Renal pelvis (tissue), 4 donors: Measurements from ENCODE around the gene TMED6. TPM values are rescaled to one million over a fixed set of nuclear protein-coding genes. Genes with fewer than 3 reads are reported as not detected.
A peak's percentile ranks its signal among the peaks of the same experiment; 100 is the strongest.

Source experiments
- DNase-seq: peaks from one replicate; pipeline ENCODE4 v3.0.0-alpha.2; 2013
- polyA plus RNA-seq, 3 donors: library from polyadenylated mRNA; unstranded; fragments of 120-200 nt; gene quantifications; one replicate each; pipeline ENCODE4 v1.2.1, GENCODE V29; 2013; ENCODE audit not compliant: insufficient read length in 3 of 3

TMED6 gene
- polyA plus RNA-seq, 3 donors, result 1.9 to 5.2 (median 3.5) TPM

DNA sequence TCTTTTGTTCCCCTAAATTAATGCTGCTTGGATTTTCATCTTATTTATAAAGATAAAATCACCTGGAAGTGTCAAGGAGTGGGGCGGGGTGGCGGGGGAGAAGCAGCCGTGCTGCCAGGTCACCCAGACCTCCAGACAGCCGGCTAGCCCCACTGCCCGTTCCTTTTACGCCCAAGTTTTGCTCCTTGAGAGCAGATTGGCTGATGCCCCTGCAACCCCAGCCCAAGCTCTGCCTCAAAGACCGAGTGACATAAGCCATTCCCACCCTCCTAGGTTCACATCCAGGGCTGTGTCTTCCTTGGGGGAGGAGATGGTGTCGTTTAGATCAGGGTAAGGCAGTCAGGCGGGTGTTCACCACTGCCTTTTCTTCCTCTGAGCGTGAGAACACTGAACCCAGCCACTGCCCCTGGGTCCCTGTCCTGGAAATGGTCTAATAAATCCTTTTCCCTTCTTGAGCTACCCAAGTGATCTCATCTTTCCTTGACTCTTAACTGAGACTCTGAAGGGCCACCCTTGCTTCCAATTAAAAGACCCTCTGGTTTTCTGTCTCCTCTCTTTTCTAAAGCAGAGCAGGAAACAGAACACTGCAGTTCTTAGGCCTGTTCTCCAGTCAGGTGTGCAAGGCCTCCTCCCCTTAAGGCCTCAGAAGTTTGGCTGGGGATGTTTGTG is 26.9 kb downstream of the TMED6 start:
- no peak for DNase-seq

DNA sequence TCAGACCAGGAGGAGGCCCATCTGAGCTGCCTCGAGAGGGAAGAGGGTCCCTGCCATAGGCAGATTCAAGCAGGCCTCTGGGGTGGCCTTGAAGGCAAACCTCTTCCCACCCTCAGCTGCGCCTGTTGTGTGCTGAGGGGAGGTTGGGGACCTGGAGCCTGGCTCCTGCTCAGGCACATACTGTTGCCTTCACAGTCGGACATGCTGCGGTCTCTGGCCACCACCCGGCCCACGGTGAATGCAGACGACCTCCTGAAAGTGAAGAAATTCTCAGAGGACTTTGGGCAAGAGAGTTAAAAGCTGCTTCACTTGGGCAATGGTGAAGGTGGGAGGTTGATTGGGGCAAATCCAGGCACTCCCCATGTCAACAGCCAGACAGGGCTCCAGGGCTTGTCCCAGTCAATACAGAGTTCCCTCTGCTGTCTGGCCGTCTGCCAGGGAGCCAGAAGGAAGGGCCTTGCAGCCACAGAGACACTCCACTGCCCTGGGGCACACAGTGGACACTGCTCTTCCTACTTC is 27.5 kb downstream of the TMED6 start:
- no peak for DNase-seq

DNA sequence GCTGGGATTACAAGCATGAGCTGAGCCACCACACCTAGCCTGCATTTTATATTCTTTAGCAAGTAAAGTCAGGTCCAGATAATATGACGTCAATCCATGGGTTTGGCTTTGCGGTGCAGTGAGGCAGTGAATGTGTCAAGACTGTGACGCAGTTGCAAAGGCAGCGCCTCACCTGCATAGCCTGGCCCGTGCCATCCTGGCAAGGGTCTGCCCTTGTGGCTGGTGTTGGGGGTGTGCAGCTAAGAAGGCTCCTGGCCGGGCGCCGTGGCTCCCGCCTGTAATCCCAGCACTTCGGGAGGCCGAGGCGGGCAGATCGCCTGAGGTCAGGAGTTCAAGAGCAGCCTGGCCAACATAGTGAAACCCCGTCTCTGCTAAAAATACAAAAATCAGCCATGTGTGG is 28.2 kb downstream of the TMED6 start:
- DNase-seq, result no peak

DNA sequence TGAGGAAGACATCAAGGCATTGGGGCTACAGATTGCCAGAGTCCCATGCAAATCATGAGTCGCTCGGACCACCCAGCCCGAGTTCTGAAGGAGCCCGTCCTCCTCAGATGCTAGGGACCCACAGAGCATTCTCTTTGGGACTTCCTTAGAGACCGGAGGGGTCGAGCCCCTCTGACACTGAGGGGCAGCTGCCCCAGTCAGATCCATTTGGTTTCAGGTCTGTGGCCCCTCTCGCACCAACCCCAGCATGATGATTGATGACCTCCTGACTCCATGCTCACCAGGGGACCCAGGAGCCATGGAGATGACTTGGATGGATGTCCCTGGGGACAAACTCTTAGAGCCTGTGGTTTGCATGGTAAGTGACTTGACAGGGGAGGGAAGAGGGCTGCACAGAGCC is 29.2 kb downstream of the TMED6 start:
- no peak for DNase-seq

DNA sequence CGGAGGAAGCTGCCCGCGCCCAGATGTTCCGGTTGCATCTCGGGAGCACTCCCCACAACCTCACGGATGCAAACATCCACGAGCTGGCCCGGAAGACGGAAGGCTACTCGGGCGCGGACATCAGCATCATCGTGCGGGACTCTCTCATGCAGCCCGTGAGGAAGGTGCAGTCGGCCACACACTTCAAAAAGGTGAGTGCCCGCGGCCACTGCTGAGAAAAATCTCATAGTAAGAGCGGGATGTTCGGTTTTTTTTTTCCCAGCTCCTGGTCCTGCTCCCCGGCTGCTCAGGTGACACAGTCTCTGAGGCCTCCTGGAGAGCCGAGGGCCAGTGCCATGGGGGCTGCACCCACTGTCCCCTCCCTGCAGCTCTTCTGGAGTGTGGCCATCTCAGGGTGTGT is 30.5 kb downstream of the TMED6 start:
- no peak for DNase-seq

DNA sequence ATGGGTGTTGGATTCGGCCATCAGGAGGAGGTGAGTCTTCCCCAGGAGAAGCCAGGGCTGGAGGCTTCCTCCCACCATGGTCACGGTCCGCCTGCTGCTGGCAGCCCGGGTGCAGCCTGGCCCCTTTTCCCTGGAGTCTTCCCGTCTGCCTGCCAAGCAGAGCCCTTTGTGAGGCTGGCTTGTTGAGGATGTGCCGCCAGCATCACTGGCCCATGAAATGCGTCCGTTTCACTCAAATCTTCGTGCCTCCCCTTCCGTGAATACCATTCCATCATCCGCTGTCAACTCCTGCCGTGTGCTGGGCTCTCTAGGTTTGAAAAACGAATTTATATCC is 30.9 kb downstream of the TMED6 start:
- no peak for DNase-seq

DNA sequence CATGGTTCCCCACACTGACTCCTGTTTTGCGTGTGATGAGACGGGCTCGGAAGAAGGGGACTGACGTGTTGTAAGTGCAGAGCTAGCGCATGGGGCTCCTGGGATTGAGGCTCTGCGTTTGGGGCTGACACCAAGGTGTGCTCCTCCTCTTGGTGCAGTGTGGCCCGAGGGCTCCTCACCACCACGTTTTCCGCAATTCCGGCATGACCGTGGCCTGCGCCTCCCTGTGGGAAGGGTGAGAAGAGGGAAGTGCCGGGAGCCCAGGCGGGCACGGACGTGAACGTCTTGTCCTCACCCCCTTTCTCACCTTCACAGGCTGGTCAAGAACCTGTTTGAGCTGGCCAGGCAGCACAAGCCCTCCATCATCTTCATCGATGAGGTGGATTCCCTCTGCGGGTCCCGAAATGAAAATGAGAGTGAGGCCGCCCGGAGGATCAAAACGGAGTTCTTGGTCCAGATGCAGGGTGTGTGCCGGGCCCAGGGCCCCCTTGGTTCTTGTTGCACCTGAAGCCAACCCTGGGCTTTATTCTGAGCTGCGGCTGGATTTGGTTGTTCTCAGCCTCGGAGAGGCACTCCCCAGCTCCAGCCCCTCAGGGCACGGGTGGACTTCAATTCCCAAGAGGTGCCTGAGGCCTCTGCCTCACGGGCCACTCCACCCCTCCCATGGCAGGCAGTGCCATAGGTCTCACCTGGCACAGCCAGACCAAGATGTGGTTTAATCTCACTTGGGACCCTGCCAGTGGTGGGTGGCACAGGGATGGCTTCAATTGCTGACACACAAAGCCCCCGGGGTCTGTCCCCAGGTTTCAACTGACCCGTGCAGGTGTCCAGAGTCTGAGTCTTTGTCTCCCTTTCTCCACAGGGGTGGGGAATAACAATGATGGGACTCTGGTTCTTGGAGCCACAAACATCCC is 31.5 kb downstream of the TMED6 start:
- DNase-seq, result no peak

DNA sequence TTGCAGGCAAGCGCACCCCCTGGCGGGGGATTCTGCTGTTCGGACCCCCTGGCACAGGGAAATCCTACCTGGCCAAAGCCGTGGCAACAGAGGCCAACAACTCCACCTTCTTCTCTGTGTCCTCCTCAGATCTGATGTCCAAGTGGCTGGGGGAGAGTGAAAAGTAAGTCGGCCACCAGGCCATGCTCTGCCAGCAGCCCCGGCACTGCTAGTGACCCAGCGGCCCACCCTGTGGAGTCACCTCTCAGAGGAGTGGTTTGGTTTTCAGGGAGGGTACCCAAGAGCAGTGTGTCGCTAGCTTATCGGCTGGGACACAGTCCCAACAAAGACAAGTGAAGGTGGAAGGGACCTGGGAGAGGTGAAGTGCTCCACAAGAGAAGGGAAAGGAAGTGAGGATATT is 32.2 kb downstream of the TMED6 start:
- no peak for DNase-seq

DNA sequence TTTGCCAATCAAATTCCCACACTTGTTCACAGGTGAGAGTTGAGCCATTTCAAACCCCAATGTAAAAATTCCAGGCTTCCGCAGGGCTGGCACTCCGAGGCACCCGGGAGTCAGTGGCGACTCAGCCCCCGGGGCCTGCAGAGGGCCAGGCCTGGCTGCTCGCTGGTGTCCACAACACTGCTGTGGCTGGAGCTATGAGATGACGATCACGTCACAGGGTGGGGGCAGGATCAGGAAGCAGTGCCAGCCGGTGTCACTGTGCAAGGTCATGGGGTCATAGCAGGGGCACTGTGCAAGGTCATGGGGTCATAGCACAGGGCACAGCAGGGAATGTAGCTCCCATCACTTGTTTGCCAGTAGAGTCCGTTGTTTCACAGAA is 32.7 kb downstream of the TMED6 start:
- DNase-seq, result no peak

DNA sequence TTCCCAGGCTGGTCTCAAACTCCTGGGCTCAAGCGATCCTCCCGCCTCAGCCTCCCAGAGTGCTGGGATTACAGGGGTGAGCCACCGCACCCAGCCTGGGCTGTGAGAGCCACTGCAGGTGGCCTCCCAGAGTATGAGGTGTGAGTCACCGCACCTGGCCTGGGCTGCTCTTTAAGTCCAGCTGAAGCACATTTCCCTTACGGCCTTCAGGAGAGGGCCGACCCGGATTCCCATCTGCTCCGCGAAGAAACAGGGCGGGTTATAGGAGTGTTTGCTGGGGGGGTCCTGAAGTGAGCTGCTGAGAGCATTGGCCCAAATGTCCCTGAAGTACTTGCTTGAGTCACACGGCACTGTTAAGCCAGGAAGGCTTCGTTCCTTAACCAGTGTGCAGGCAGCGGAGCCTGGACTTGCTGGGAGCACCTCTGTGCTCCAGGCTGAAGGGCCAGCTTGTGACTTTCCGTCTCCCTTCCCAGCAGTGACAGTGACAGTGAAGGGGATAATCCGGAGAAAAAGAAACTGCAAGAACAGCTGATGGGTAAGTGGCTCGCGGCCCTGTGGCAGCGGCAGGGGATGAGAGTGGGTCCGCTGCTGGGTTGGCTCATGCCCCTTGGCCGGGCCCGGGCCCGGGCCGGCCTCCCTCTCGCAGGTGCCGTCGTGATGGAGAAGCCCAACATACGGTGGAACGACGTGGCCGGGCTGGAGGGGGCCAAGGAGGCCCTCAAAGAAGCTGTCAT is 33.2 kb downstream of the TMED6 start:
- no peak for DNase-seq

DNA sequence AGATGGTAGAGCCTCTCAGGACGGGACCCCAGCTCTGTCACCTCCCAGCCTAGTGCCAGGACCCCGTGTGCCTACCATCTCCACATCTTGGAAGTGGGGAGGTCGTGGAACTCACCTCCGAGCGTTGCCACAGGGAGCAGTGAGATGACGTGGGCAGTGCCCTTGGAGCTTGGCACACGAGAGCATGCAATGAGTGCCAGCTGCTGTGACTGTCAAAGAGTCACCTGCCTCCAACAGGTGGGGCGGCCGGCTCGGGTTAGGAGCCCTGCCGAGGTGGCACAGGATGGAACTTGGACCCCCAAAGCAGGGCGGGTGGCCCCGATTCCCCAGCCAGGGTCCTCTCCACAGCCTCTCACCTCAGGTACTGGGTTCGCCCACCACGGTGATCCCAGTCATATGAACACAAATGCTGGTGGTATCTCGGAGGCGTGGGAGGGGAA is 35.0 kb downstream of the TMED6 start:
- no peak for DNase-seq

DNA sequence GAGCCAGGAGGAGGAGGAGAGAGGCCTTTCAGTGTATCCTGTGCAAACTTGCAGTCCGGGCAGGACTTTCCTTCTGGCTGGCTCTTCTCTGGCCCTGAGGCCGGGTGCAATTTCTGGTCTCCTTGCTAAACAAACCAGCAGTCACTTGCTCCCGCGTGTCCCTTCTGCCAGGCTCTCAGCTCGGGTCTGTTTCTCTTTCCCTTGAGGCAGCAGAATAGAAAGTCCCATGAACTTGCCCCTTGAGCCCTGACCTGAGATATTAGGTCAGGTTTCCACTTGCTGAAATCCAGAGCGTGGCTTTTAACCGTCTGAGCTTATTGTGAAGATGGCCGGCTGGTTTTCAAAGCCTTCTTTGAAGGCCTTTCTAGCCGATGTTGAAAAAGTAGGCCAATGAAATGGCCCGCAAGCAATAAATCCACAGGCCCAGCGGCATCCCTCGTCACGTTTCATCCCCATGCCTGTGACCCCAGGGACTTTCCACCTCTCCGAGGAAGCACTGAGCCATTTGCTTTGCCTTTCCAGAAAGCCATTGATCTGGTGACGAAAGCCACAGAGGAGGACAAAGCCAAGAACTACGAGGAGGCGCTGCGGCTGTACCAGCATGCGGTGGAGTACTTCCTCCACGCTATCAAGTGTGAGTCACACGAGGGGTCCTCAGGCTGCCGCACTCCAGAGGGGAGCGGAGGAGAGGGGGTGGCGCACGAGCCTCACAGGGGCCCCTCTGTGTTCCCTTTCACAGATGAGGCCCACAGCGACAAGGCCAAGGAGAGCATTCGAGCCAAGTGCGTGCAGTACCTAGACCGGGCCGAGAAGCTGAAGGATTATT is 35.9 kb downstream of the TMED6 start:
- DNase-seq, result no peak

DNA sequence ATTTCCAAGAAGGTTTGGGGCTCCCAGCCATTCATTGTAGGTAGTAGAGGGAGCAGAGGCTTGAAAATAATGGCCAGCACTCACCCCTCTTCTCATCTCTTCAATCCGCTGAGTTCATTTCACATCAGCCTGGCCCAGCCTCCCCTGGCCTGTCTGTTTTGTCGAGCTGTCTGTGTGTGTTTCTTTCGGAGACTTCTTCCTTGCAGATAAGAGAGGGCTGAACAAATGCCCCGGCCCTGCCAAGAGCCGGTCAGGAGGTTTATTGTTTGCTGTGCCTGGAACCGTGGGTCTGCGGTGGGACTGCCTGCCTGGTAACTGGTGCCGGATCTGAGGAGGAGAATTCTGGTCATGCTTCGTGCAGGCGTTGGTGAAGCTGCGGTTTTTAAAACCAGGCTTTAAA is 37.1 kb downstream of the TMED6 start:
- no peak for DNase-seq

DNA sequence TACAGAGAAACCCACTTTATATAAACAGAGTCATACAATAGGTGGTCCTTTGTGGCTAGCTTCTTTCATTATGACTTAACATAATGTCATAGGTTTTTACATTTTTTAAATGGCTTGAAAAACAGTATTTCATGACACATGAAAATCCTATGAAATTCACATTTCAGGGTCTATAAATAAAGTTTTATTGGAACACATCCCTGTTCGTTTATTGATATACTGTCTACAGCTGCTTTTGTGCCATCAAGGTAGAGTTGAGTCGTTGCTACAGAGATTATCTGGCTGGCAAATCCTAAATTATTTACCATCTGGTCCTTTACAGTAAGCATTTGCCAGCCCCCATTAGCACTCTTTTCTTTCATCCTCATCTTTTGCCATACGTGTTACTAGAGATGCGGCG is 38.1 kb downstream of the TMED6 start:
- DNase-seq, result no peak

DNA sequence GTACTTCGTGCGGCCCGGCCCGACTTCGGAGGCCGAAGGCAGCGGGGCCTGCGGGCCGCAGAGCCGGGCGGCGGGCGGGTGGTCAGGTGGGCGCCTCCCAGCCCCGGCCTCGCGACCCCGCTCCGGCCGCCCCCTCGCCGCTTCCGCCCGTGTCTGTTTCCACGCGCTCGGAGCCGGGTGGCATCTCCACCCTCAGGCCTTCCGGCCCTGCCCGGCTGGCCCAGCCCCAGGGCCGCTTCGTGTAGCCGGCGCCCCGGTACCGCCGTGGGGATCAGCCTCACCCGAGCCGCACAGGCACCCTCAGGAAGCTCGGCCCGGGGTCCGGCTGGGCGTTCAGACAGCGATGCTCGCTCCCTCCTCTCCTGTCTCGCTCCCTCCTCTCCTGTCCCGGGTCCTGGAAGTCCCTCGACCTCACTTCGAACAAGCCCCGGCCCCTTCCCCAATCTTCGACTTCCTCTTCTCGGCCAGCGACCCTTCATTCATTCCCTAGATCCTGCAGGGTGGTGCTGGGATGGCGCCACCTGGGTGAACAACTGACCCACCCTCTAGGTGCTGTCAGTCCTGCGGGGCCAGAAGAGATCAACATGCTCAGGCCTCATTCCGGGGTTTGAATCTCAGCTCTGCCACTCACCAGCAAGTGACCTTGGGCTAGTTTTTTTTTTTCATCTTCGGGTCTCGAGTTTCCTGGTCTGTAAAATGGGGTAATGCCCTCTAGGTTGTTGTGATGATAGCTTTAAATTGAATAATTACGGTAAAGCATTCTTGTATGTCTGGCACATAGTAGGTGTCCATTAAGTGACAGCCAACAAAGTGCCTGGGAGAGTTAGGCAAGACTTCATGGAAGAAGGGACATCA is 39.8 kb downstream of the TMED6 start:
- no peak for DNase-seq

DNA sequence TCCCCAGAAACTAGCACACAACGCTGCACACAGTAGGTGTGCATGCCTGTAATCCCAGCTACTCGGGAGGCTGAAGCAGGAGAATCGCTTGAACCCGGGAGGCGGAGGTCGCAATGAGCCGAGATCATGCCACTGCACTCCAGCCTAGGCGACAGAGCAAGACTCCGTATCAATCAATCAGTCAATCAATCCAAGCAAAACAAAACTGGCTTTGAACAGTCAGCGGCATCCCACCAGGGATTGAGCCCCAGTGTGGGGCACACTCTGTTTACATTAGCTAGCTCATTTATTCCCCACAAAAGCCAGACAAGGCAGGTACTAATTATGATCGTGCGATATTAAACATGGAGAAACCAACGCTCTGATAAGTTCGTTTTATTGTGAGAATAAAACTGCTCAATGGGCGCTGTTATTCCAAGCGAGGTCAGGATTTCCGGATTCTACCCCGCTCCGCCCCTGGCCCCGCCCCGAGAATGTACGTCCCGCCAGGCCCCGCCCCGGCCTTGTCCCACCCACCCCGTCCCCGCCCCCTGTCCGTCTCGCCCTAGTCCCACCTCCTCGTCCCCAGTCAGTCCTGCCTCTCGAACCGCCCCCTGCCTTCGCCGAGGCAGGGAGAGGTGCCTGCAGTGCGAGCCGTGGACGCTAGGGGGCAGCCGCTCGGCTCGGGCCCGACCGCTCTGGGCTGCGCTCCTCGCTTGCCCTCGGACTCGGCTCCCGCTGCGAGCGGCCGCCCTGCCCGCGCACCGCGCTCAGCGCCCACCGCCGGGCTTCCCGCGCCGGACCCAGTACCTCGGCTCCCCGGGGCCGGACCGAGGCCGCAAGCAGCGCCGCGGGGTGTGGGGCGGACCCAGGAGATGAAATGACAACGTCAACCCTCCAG is 40.7 kb downstream of the TMED6 start, which contains the start of gene VPS4A:
TSS of gene VPS4A (plus strand) at position 698 of the 880 bp plus-strand sequence. CDS start at position 860, 162 bp downstream.
- peak; percentile 95 for DNase-seq

DNA sequence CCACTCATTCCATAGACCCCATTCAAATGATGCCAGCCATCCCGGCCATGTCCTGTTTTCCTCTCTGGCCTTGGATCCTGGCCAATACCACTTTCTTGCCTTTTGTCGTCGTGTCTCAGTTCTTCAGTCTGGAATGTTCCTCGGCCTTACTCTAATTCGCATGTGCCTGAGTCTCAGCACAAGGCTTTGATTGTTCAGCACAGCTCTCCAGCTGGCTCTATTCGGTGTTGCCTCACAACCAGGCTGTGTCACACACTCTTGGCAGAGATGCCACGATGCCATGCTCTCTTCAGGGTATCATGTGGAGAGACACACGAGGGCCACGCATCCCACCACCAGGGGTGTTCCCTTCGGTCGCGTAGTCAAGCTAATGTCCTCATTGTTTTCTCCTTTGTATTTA is 42.3 kb downstream of the TMED6 start:
- DNase-seq, result no peak

DNA sequence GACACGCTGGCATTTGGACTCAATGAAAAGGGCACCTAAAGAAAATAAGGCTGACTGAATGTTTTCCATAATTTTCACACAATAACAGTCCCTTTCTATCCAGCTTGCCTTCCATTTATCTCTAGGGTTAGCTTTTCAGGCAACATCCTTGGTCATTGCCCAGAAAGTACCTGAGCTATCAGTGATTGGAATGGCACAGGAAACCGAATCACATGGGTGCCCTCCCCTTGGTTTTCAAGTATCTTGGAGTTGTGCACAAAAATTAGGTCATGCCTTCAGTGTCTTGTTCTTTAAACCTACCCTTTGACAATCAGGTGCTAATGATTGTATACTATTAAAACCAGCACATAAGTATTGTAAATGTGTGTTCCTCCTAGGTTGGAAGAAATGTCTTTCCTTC is 43.7 kb downstream of the TMED6 start:
- no peak for DNase-seq

DNA sequence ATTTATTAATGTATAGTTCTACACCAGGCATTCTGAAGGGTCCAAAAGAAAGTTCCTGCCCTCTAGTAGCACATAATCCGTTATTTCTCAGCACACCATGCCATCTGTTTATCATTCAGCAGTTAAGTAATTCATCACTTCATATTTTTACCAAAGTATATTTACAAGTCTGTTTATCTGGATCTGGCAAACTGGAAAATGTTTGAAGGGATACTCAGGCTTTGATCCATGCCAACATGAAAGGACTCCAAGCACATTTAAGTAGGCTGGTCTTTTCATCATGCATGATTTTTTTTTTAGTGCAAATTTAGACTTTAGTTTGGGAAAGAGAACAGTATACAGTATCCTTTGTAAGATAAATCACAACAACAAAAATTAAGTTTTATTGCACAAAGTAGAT is 44.5 kb downstream of the TMED6 start:
- no peak for DNase-seq

DNA sequence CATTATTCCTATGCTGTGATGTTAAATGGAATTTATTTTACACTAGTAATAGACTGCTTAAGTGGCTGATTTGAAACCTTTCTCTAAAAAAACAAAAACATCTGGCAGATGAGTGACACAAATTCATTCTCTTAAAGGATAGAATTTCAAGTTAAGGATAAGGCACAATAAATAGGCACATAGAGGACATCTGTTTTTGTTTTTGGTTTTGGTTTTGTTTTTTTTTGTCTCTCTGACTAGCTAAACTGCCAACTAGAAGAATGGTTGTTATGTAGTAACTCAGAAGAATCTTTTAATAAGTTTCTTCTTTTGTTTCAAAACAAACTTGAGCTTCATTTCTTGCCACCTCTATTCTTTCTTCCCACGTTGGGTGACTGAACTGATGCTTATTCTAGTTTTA is 45.6 kb downstream of the TMED6 start:
- DNase-seq, result no peak
